IMR-90 (cell line): ENCODE measurements around the gene DAND5. TPM values are rescaled to one million over a fixed set of nuclear protein-coding genes. Genes with fewer than 3 reads are reported as not detected.

Experiments used
- ATAC-seq: fragments of 200-7000 bp; cut with Tn5 transposase; 2 replicates; pipeline ENCODE4 v1.9.1; 2020; ENCODE audit warnings: low read depth, mild to moderate bottlenecking, moderate library complexity
- BruUV-seq: library from RNA; stranded (reverse); fragments of 400-500 nt; replicated peaks from 2 replicates; lab custom pipeline; 2021; lab: Mats Ljungman, UMichigan
- CTCF ChIA-PET: fragments of 300-600 bp; formaldehyde crosslinking; extraction: SDS; loops from one replicate; lab custom pipeline; 2021; ENCODE audit warnings: antibody characterized with exemption; lab: Yijun Ruan, JAX
- POLR2A ChIA-PET: fragments of 300-600 bp; sonication (Branson Sonifier 250); formaldehyde crosslinking; loops from one replicate; lab custom pipeline; 2022; ENCODE audit warnings: antibody characterized with exemption; ENCODE audit not compliant: unreplicated experiment; lab: Charles Lee
- DNase-seq: peaks from one replicate; pipeline ENCODE4 v3.0.0; 2013
- H2AFZ ChIP-seq: replicated peaks from 2 replicates; pipeline ENCODE3; 2013; ENCODE audit warnings: low read length, mild to moderate bottlenecking; ENCODE audit not compliant: poor library complexity
- H2AK5ac ChIP-seq: 2 replicates; pipeline ENCODE4 v1.6.1; 2013; ENCODE audit warnings: low read depth, low read length, inconsistent platforms
- H2AK9ac ChIP-seq: replicated peaks from 2 replicates; pipeline ENCODE3; 2013; ENCODE audit warnings: mild to moderate bottlenecking, low read depth, low read length, moderate library complexity; ENCODE audit not compliant: poor library complexity
- H2BK120ac ChIP-seq: 2 replicates; pipeline ENCODE4 v1.6.1; 2013; ENCODE audit warnings: low read depth, low read length, inconsistent platforms
- H2BK15ac ChIP-seq: 3 replicates; pipeline ENCODE4 v1.6.1; 2013; ENCODE audit warnings: low read depth, low read length, inconsistent platforms
- H2BK20ac ChIP-seq: 2 replicates; pipeline ENCODE4 v1.6.1; 2013; ENCODE audit warnings: low read depth, mild to moderate bottlenecking, inconsistent platforms, low read length, moderate library complexity
- H2BK5ac ChIP-seq: 2 replicates; pipeline ENCODE4 v1.6.1; 2013; ENCODE audit warnings: mild to moderate bottlenecking, low read depth, low read length, inconsistent platforms; ENCODE audit not compliant: poor library complexity, severe bottlenecking
- H3K14ac ChIP-seq: replicated peaks from 2 replicates; pipeline ENCODE4 v1.6.1; 2013; ENCODE audit warnings: low read depth, low read length, inconsistent platforms
- H3K18ac ChIP-seq: 2 replicates; pipeline ENCODE4 v1.6.1; 2013; ENCODE audit warnings: low read depth, low read length, control low read depth
- H3K23ac ChIP-seq: 2 replicates; pipeline ENCODE4 v1.6.1; 2013; ENCODE audit warnings: low read depth, low read length, inconsistent platforms
- H3K27ac ChIP-seq: 2 replicates; pipeline ENCODE4 v1.5.1; 2013; ENCODE audit warnings: mild to moderate bottlenecking, control low read depth, low read length; ENCODE audit not compliant: insufficient read depth
- H3K27me3 ChIP-seq: 2 replicates; pipeline ENCODE4 v1.6.1; 2013; ENCODE audit warnings: low read length; ENCODE audit not compliant: control insufficient read depth, insufficient read depth
- H3K36me3 ChIP-seq: 2 replicates; pipeline ENCODE4 v1.6.1; 2013; ENCODE audit warnings: low read length, mixed read lengths; ENCODE audit not compliant: control insufficient read depth, insufficient read depth
- H3K4ac ChIP-seq: 2 replicates; pipeline ENCODE4 v1.6.1; 2013; ENCODE audit warnings: low read depth, low read length, inconsistent platforms
- H3K4me1 ChIP-seq: 2 replicates; pipeline ENCODE4 v1.6.1; 2013; ENCODE audit warnings: low read length, mixed read lengths; ENCODE audit not compliant: control insufficient read depth, insufficient read depth
- H3K4me2 ChIP-seq: 2 replicates; pipeline ENCODE4 v1.6.1; 2013; ENCODE audit warnings: low read depth, mild to moderate bottlenecking, control low read depth, low read length, moderate library complexity
- H3K4me3 ChIP-seq: 2 replicates; pipeline ENCODE4 v1.5.1; 2013; ENCODE audit warnings: low read depth, mild to moderate bottlenecking, control low read depth, low read length, moderate library complexity; ENCODE audit not compliant: insufficient read depth
- H3K56ac ChIP-seq: 2 replicates; pipeline ENCODE4 v1.6.1; 2013; ENCODE audit warnings: low read length, inconsistent platforms; ENCODE audit not compliant: insufficient read depth; ENCODE audit errors: extremely low read depth
- H3K79me1 ChIP-seq, 2 experiments: 2 replicates each; pipeline ENCODE4 v1.6.1; 2013; ENCODE audit warnings: low read length in 2 of 2, inconsistent platforms in 1 of 2, low read depth in 1 of 2
- H3K9ac ChIP-seq: 2 replicates; pipeline ENCODE4 v1.6.1; 2013; ENCODE audit warnings: low read depth, low read length, control low read depth
- H3K9me1 ChIP-seq: 2 replicates; pipeline ENCODE4 v1.6.1; 2013; ENCODE audit warnings: low read length, inconsistent platforms; ENCODE audit not compliant: insufficient read depth
- H3K9me3 ChIP-seq: 2 replicates; pipeline ENCODE4 v1.6.1; 2013; ENCODE audit warnings: low read length; ENCODE audit not compliant: control insufficient read depth, insufficient read depth
- H4K20me1 ChIP-seq: 2 replicates; pipeline ENCODE4 v1.6.1; 2013; ENCODE audit warnings: low read length, inconsistent platforms; ENCODE audit not compliant: insufficient read depth
- H4K5ac ChIP-seq: 2 replicates; pipeline ENCODE4 v1.6.1; 2013; ENCODE audit warnings: mild to moderate bottlenecking, low read depth, low read length, control low read depth
- H4K8ac ChIP-seq, 2 experiments: 2 replicates each; pipeline ENCODE4 v1.6.1; 2013; ENCODE audit warnings: low read depth in 2 of 2, low read length in 2 of 2, control low read depth in 1 of 2, inconsistent platforms in 1 of 2
- H4K91ac ChIP-seq: 2 replicates; pipeline ENCODE4 v1.6.1; 2013; ENCODE audit warnings: low read depth, low read length, inconsistent platforms; ENCODE audit not compliant: insufficient read depth
- BHLHE40 ChIP-seq: fragments of 150-350 bp; IDR thresholded peaks from 2 replicates; pipeline ENCODE4 v1.6.1; 2016; ENCODE audit warnings: mild to moderate bottlenecking, low read depth, low read length
- CEBPB ChIP-seq: IDR thresholded peaks from 2 replicates; pipeline ENCODE4 v1.6.1; 2012; ENCODE audit warnings: low read depth, low read length, improper control_type of control experiment
- CHD1 ChIP-seq: IDR thresholded peaks from 2 replicates; pipeline ENCODE4 v1.6.1; 2012; ENCODE audit warnings: low read depth, low read length, improper control_type of control experiment
- MAFK ChIP-seq: IDR thresholded peaks from 2 replicates; pipeline ENCODE4 v1.6.1; 2012; ENCODE audit warnings: low read depth, low read length, improper control_type of control experiment
- MAZ ChIP-seq: IDR thresholded peaks from 2 replicates; pipeline ENCODE4 v1.6.1; 2012; ENCODE audit warnings: low read depth, mild to moderate bottlenecking, low read length, improper control_type of control experiment, moderate library complexity, borderline replicate concordance
- MXI1 ChIP-seq: IDR thresholded peaks from 2 replicates; pipeline ENCODE4 v1.6.1; 2012; ENCODE audit warnings: low read depth, mild to moderate bottlenecking, low read length, moderate library complexity, borderline replicate concordance
- NFE2L2 ChIP-seq: fragments of 150-350 bp; IDR thresholded peaks from 2 replicates; pipeline ENCODE4 v1.6.1; 2016; ENCODE audit warnings: low read depth, mild to moderate bottlenecking, low read length
- RAD21 ChIP-seq: IDR thresholded peaks from 2 replicates; pipeline ENCODE4 v1.6.1; 2012; ENCODE audit warnings: low read length, improper control_type of control experiment
- RCOR1 ChIP-seq: IDR thresholded peaks from 2 replicates; pipeline ENCODE4 v1.6.1; 2012; ENCODE audit warnings: mild to moderate bottlenecking, low read length, improper control_type of control experiment; ENCODE audit not compliant: insufficient replicate concordance
- WGBS, 2 experiments: methylation state at CpG; one replicate each; pipeline versions ENCODE4 v1.1.5 to v1.1.7; 2013; ENCODE audit warnings: missing lambda C conversion rate in 2 of 2; ENCODE audit not compliant: insufficient read length in 1 of 2; ENCODE audit errors: extremely low coverage in 2 of 2; 5-methylcytosine and 5-hydroxymethylcytosine counted together
- dilution Hi-C: fragments of 300-500 bp; cut with HindIII; formaldehyde crosslinking; loops from one replicate; pipeline ENCODE4 v1.14.3; 2018; ENCODE audit warnings: low sequenced_read_pairs; ENCODE audit not compliant: unreplicated experiment
- in situ Hi-C: fragments of 300-500 bp; cut with MboI; formaldehyde crosslinking; loops from 3 replicates; pipeline ENCODE4 v1.14.3; 2019; ENCODE audit warnings: low sequenced_read_pairs, inconsistent platforms, mixed read lengths
- intact Hi-C: fragments of 100-400 bp; cut with micrococcal nuclease; formaldehyde crosslinking; loops from 2 replicates; pipeline ENCODE4 v1.10.0; 2022
- polyA plus RNA-seq, 3 experiments: library from polyadenylated mRNA; depleted of rRNA; stranded (reverse); fragments of >200 nt; gene quantifications; 2 replicates each; pipeline ENCODE4 v1.2.3, GENCODE V29; 2012; ENCODE audit warnings: low replicate concordance in 1 of 3
- total RNA-seq: library from RNA; depleted of rRNA; stranded (reverse); fragments of >200 nt; gene quantifications from 2 replicates; pipeline ENCODE4 v1.2.3, GENCODE V29; 2012

The DAND5 gene
- total and polyA plus RNA-seq, 2 of the 4 experiments (the other 2 are of a cell fraction), result 0.03 TPM; not detected in 1

DNA sequence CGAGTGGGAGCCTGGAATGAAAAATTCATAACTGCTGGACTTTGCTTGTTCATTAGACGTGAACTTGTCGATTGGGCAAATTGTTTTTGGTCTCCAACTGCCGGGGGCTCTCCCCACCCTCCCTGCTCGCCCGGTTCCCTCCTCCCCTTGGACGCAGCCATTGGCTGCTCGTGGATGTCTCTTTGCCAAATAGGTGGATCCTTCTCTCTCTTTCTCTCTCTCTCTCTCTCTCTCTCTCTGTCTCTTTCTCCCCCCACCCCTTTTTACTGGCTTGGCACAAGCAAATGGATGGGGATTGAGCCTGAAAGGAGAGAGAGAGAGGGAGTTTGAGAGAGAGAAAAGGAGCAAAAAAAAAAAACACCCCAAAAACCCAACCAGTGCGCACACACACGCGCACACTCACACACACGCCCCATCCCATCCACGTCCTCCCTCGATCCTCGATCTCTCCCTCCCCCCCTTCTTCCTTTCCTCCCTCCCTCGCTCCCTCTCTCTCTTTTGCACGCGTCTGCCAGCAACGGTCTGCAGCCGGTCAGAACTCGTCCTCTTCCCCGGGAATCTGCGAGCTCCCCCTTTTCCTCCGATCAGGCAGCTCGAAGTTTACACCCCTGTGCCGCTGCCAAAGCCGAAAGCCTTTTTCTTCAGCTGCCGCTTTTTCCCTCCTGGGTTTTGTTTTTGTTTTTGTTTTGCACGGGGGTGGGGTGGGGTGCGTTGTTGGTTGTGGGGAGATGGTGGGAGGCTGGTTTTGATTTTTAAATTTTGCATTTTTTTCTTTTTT, 53.7 kb downstream of the DAND5 start:
- POLR2A ChIA-PET, result interaction anchor here (1.4 to 1.9 kb wide), 2 partner anchors 10 to 32 kb away, joined by 6 to 8 read pairs; no protein-coding TSS in a partner anchor
- ATAC-seq (peak; percentile 75), DNase-seq (peak; percentile 95)
- Histone ChIP-seq H3K36me3 (peaks cover 10% of the 10 kb centered on the region; the same call in 1 of the 2 replicates), H2AK9ac (peak overlapping the region; percentile 88), H3K4me2 (peak overlapping the region; percentile 79), H3K18ac (peak overlapping the region; percentile 52), H3K79me1 (peaks cover 50 to 82% of the 10 kb centered on the region in 2 experiments), H4K5ac (peak overlapping the region; percentile 9), H3K4ac (peak overlapping the region; percentile 81), H4K91ac (peak overlapping the region; percentile 81), H3K4me1 (peaks cover 45% of the 10 kb centered on the region), H4K20me1 (peaks cover 5% of the 10 kb centered on the region; the same call in 1 of the 2 replicates), H3K23ac (peak overlapping the region; percentile 61), H2BK15ac (peak overlapping the region; percentile 10; the same call in 1 of the 3 replicates), H3K27ac (peak overlapping the region; percentile 92), H3K9ac (peak overlapping the region; percentile 64), H4K8ac (peak overlapping the region in 1 of 2 experiments; percentile 78; a peak in 3 of 4 replicates), H3K14ac (peak overlapping the region; percentile 56), H2BK20ac (no peak overlapping the region), H3K56ac (peak overlapping the region; percentile 64), H2AFZ (peak overlapping the region; percentile 71), H2BK5ac (peak overlapping the region; percentile 93), H2BK120ac (peak overlapping the region; percentile 53), H3K4me3 (peak overlapping the region; percentile 55), H3K27me3 (no peaks in the 10 kb centered on the region), H3K9me1 (peaks cover 11% of the 10 kb centered on the region; the same call in 1 of the 2 replicates), H3K9me3 (no peaks in the 10 kb centered on the region), H2AK5ac (peak overlapping the region; percentile 37)
- CTCF ChIA-PET, result interaction anchor here (0.9 to 1.8 kb wide), 4 partner anchors 11 to 58 kb away, joined by 3 to 8 read pairs (median 3); no protein-coding TSS in a partner anchor
- in situ Hi-C loops, result no loop called here
- dilution Hi-C loops, result no loop called here
- WGBS, 2 experiments, result 3% methylated on average over 12 of the region's 30 CpGs; no CpG with 5 or more reads in 1 of the 2 experiments
- no TSS peak for BruUV-seq
- intact Hi-C loops, result loop anchor here (2.0 kb wide), 1 partner anchor 38 kb away; no protein-coding TSS in a partner anchor
- TF ChIP-seq RAD21 (no peak), CEBPB (peak; percentile 7; the same call in 1 of the 2 replicates), MAZ (peak; percentile 79), MAFK (0 out of 2 replicates have a peak, but pooled peaks have one; percentile 19), RCOR1 (no peak), BHLHE40 (peak; percentile 63; the same call in 1 of the 2 replicates), CHD1 (no peak), NFE2L2 (no peak), MXI1 (peak; percentile 69)
